ENCODE data around the gene MAPK9. TPM values are rescaled to one million over a fixed set of nuclear protein-coding genes. Genes with fewer than 3 reads are reported as not detected.

The MAPK9 gene
- total and polyA plus RNA-seq, 5 experiments from 2014 or later, result 20.3 to 39.9 (median 28.3) TPM

Other genes with a start within 250 kb of the MAPK9 start
- 10 to 100 TPM; 22.6 to 24.2 TPM for gene RNF130, start 220.3 kb downstream of the MAPK9 start, total RNA-seq
- gene RNF130, start 220.3 kb downstream of the MAPK9 start, polyA plus RNA-seq, result 10 to 100 TPM; 17.8 to 23.2 (median 22.5) TPM
- gene RASGEF1C, start 82.9 kb downstream of the MAPK9 start, total RNA-seq, result not detected
- not detected for gene RASGEF1C, start 82.9 kb downstream of the MAPK9 start, polyA plus RNA-seq
- gene GFPT2, start 61.3 kb upstream of the MAPK9 start, total RNA-seq, result 1 to 10 TPM in 1 of 2 experiments, under 1 TPM in 1; 0.52 to 2.9 TPM
- 1 to 10 TPM in 1 of 3 donors, not detected in 2; 2.0 TPM for gene GFPT2, start 61.3 kb upstream of the MAPK9 start, polyA plus RNA-seq
- gene CNOT6, start 202.3 kb upstream of the MAPK9 start, total RNA-seq, result 10 to 100 TPM; 49.4 to 50.7 TPM
- 10 to 100 TPM in 2 of 3 donors, 1 to 10 TPM in 1; 6.0 to 11.1 (median 10.3) TPM for gene CNOT6, start 202.3 kb upstream of the MAPK9 start, polyA plus RNA-seq

All from naive thymus-derived CD8-positive, alpha-beta T cell (primary cell).